Measurements from ENCODE around the gene SCEL.
A peak's percentile ranks its signal among the peaks of the same experiment; 100 is the strongest.

Gene SCEL, protein sequence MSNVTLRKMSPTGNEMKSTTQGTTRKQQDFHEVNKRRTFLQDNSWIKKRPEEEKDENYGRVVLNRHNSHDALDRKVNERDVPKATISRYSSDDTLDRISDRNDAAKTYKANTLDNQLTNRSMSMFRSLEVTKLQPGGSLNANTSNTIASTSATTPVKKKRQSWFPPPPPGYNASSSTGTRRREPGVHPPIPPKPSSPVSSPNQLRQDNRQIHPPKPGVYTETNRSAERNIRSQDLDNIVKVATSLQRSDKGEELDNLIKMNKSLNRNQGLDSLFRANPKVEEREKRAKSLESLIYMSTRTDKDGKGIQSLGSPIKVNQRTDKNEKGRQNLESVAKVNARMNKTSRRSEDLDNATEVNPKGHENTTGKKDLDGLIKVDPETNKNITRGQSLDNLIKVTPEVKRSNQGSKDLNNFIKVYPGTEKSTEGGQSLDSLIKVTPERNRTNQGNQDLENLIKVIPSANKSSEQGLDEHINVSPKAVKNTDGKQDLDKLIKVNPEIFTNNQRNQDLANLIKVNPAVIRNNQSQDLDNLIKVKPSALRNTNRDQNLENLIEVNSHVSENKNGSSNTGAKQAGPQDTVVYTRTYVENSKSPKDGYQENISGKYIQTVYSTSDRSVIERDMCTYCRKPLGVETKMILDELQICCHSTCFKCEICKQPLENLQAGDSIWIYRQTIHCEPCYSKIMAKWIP

DNA sequence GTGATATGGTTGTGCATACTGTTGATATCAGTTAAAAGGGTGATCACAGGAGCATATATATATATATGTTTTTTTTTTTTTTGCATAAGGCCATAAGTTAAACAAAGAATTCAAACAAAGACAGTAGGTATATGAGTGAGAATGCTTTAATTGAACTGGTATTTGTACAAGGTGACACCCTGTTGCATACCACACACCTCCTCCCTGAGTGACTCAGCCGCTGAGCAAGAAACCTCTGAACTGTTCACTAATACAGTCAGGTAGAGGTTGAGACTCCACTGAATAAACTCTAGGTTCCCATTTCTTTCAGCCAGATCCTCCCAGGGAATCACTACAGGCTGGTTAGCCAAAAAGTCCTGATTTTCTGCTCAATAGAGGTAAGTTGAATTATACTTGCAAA lies at the start of gene SCEL:
TSS of gene SCEL (plus strand) at position 259 of the 400 bp plus-strand sequence. CDS start 20,170 bp downstream, outside the sequence.
- no peak within 1 kb of the TSS for H3K4me3 ChIP-seq (ENCODE audit: low read depth, low read length)
- in situ Hi-C loops (cut with HindIII; ENCODE audit: low sequenced_read_pairs) = no loop called here
- no peak for DNase-seq (ENCODE audit: low read depth, low spot score)
- TF ChIP-seq, protein P1, sequence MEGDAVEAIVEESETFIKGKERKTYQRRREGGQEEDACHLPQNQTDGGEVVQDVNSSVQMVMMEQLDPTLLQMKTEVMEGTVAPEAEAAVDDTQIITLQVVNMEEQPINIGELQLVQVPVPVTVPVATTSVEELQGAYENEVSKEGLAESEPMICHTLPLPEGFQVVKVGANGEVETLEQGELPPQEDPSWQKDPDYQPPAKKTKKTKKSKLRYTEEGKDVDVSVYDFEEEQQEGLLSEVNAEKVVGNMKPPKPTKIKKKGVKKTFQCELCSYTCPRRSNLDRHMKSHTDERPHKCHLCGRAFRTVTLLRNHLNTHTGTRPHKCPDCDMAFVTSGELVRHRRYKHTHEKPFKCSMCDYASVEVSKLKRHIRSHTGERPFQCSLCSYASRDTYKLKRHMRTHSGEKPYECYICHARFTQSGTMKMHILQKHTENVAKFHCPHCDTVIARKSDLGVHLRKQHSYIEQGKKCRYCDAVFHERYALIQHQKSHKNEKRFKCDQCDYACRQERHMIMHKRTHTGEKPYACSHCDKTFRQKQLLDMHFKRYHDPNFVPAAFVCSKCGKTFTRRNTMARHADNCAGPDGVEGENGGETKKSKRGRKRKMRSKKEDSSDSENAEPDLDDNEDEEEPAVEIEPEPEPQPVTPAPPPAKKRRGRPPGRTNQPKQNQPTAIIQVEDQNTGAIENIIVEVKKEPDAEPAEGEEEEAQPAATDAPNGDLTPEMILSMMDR (IDR thresholded peaks at IDR 0.05; ENCODE audit: low read depth, low read length) = no peak

GRCh38 chr13:77489566-77490337 lies 45.8 kb upstream of the SCEL start:
- in situ Hi-C loops (cut with HindIII; ENCODE audit: low sequenced_read_pairs) = no loop called here
- no peak for DNase-seq (ENCODE audit: low read depth, low spot score)

DNA sequence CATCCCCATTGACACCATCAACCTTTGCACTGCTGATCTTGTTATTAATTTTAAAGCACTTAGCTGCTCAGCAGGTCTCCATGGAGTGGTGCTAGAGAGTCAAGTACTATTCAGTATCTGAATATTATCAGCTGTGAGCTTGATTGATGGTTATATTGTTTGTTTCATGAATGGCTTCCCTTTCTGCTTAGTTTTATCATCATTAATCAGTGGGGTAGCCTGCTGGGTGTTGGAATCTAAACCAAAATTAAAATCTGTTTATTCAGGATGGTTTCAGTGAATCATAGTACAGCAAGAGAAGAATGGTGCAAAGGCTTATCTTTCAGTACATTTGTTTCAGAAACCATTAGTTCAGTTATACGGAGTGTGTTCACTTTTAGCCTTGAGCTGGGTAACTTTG lies 42.5 kb upstream of the SCEL start:
- in situ Hi-C loops (cut with HindIII; ENCODE audit: low sequenced_read_pairs) = no loop called here
- peak; percentile 33 for DNase-seq (ENCODE audit: low read depth, low spot score)
- TF ChIP-seq, protein P1 (IDR thresholded peaks at IDR 0.05; ENCODE audit: low read depth, low read length) = peak; percentile 68
- no peak overlapping the region for H3K4me3 ChIP-seq (ENCODE audit: low read depth, low read length)

More at GRCh38 chr13:77489566-77490337, 45.8 kb upstream of the SCEL start:
- no peak overlapping the region for H3K4me3 ChIP-seq (ENCODE audit: low read depth, low read length)
- TF ChIP-seq, protein P1 (IDR thresholded peaks at IDR 0.05; ENCODE audit: low read depth, low read length) = no peak

DNA sequence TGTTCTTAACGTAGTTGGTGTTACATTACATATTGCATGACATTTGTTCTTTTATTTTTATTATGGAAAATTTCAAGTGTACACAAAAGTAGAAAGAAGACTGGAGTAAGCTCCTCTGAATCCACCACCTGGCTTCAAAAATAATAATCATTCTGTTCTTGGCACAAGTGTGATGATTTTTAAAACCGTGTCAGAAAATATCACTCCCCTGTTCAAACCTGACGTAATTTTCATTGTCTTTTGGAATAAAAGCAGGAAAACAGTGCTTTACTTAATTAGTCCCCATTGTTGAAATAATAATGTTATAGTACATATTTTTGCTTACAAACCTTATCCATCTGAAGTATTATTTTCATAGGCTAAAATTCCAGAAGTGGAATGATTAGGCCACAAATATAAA lies 41.3 kb upstream of the SCEL start:
- in situ Hi-C loops (cut with HindIII; ENCODE audit: low sequenced_read_pairs) = no loop called here
- no peak overlapping the region for H3K4me3 ChIP-seq (ENCODE audit: low read depth, low read length)
- TF ChIP-seq, protein P1 (IDR thresholded peaks at IDR 0.05; ENCODE audit: low read depth, low read length) = no peak
- no peak for DNase-seq (ENCODE audit: low read depth, low spot score)

GRCh38 chr13:77497350-77497749 lies 38.2 kb upstream of the SCEL start:
- in situ Hi-C loops (cut with HindIII; ENCODE audit: low sequenced_read_pairs) = no loop called here
- no peak for DNase-seq (ENCODE audit: low read depth, low spot score)
- TF ChIP-seq, protein P1 (IDR thresholded peaks at IDR 0.05; ENCODE audit: low read depth, low read length) = no peak
- H3K4me3 ChIP-seq (ENCODE audit: low read depth, low read length) = no peak overlapping the region

DNA sequence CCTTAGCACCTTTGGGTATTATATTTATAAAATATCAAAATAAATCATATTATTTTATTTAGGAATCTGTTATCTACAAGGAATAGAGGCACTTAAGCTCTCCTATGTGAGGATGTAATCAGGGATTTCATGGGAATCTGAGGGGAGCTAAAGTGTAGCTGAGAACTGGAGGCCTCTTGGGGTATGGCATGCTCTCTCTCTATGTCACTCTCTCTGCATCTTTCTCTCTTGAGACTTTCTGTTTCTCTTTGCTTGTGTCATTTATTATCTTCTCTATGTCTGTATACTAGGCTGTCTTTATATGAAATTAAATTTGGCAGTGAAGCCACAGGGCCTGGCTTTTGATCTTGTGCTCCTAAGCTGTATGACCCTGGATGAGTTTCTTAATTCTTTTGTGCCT lies 37.7 kb upstream of the SCEL start:
- no peak overlapping the region for H3K4me3 ChIP-seq (ENCODE audit: low read depth, low read length)
- DNase-seq (ENCODE audit: low read depth, low spot score) = no peak
- in situ Hi-C loops (cut with HindIII; ENCODE audit: low sequenced_read_pairs) = no loop called here
- TF ChIP-seq, protein P1 (IDR thresholded peaks at IDR 0.05; ENCODE audit: low read depth, low read length) = no peak
